NCI-H2029 (cell line): ENCODE results near the gene SACM1L.

Experiments
- DNase-seq: peaks from one replicate; lab custom pipeline; 2025; lab: John Stamatoyannopoulos, UW

SACM1L gene

DNA sequence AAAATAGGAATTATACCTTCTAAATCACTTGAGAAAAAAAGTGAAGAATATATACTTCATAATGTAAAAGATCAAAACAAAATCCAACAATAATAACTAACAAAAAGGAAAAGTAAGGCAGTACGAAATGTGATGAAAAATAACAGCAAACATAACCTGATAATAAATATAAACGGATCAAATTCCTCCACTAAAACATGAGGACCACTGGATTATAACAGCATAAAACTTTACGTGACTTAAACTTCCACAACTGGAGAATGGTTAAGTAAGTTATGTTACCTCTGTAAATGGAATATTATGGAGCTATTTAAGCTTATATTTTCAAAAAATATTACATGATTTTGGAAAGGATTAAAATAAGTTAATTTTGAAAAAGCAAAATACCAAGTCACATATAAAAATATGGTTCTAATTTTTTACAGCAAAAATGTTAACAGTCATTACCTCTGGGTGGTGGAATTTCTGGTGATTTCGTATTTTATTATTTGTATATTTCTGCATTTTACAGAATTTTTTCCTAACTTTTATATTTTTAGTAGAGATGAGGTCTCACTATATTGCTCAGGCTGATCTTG is 100.1 kb downstream of the SACM1L start:
- DNase-seq, result no peak

DNA sequence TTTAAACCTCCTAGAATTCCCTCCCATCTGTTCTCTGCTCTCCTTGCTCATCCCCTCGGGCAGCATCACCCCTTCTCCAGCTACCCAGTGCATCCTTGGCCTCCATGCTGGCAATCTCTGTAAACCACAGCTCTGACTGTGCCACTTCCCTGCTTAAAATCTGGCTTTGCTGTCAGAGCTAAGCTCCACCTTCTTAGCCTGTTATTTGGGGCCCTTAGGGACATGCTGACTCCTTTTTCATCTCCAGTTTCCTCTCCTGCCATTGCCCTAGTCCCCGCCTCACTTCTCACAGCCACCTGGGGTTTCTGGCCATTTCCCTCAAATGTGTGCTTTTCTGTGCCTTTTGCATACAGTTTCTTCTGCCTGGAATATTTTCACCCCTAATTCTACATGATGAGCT is 101.4 kb downstream of the SACM1L start:
- no peak for DNase-seq

DNA sequence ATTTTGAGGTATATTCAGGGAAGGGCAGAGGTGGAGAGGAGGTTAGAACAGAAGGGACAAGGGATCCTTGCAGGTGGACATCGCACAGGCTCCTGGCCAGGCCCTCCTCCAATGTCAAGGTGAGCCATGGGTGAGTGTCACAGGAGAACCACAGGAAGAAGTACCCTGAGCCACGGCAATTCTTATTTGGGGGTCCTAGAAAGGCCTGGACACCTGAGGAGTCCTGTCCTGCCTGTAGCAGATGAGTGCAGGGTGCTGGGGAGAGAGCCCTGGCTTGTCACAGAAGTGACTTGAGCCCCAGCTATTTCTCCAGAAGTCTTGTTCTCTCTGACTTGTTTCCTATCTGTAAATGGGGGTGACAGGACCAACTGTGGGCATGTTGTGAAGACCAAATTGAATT is 102.8 kb downstream of the SACM1L start:
- DNase-seq, result no peak

DNA sequence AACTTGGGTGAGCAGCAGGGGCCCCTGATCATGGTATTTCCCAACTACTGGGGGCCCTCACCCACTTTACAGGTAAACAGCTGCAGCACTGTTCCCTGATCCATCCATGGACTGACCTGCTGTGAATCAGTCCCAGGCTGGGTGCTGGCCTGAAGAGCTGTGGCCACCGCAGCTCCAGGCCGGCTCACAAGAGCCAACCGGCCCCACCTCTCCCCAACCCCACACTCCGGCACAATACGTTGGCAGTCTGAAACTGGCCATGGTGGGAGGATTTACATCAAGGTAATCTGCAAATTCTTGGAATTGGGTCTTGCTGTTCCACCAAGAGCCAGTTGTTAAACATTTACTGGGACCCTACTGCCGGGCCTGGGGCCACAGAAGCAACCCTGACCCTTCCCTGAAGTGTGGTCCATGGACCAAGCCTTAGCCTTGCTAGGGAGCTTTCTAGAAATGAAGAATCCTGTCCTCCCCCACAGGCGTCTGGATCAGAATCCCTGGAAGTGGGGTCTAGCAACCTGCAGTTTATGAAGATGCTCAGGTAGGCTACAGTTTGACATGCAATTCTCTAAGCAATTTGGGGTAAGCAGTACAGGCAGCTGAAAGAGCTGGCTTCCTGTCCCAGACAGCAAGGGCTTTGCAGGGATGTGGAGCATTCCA is 103.4 kb downstream of the SACM1L start:
- no peak for DNase-seq

- DNase-seq, result no peak
Observed at GRCh38 chr3:45793482-45794176, 104.4 kb downstream of the SACM1L start.

- no peak for DNase-seq
Observed at GRCh38 chr3:45794177-45794560, 105.0 kb downstream of the SACM1L start.

DNA sequence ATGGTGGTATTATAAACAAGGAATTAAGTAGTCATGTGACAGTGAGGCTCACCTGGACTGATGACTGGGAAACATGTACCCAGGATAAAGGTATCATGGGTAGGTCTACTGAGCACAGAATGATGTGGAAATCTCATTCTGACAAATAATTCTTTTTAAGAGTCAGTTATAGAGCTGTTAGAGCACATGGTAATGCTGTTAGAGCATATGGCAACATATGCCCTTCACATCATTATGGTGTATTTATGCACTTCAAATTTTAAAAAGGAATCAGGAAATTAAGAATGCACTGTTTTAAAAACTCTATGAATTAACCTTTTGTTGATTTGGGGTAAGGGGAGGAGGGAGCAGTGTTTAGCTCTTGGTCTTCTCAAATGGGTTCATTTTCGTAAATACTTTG is 105.5 kb downstream of the SACM1L start:
- DNase-seq, result no peak
